ENCODE measurements around the gene OIP5. TPM values are rescaled to one million over a fixed set of nuclear protein-coding genes. Genes with fewer than 3 reads are reported as not detected.
"Not testable (repeated sequence)": the region's sequence is repeated elsewhere in the genome, so short reads cannot be mapped to it uniquely, and the experiment has no call there.

The OIP5 gene
- total RNA-seq, 1 experiment from 2014 or later, result 13.1 TPM

GRCh38 chr15:41323611-41324010, 8.8 kb downstream of the OIP5 start:
- no peak overlapping the region for H3K4me3 ChIP-seq (ENCODE audit: low read length)
- H3K9me2 ChIP-seq (replicated peaks; ENCODE audit: insufficient read depth, low read length), result no peaks in the 10 kb centered on the region
- no peak for DNase-seq
- H3K9me3 ChIP-seq (ENCODE audit: low read length), result no peaks in the 10 kb centered on the region
- H3K27me3 ChIP-seq (ENCODE audit: low read length), result no peaks in the 10 kb centered on the region
- H2AFZ ChIP-seq (ENCODE audit: low read length), result no peak overlapping the region
- no peaks in the 10 kb centered on the region for H3K4me1 ChIP-seq (ENCODE audit: low read length)
- H3K4me2 ChIP-seq (ENCODE audit: low read depth, low read length, poor library complexity, severe bottlenecking), result no peak overlapping the region
- H4K20me1 ChIP-seq (ENCODE audit: insufficient read depth, low read depth, low read length), result no peaks in the 10 kb centered on the region
- H3K79me2 ChIP-seq (ENCODE audit: low read length), result peaks cover 4% of the 10 kb centered on the region
- H3K27ac ChIP-seq (ENCODE audit: low read length), result no peak overlapping the region
- no peak overlapping the region for H3K9ac ChIP-seq (ENCODE audit: low read length)
- H3K36me3 ChIP-seq (ENCODE audit: insufficient read depth, low read length), result peaks cover 5% of the 10 kb centered on the region; the same call in 1 of the 2 replicates

- not testable (repeated sequence) for H3K9me3 ChIP-seq (ENCODE audit: low read length); H3K4me2 ChIP-seq (ENCODE audit: low read depth, low read length, poor library complexity, severe bottlenecking); H2AFZ ChIP-seq (ENCODE audit: low read length); H3K79me2 ChIP-seq (ENCODE audit: low read length); H3K9ac ChIP-seq (ENCODE audit: low read length); H3K4me3 ChIP-seq (ENCODE audit: low read length); H4K20me1 ChIP-seq (ENCODE audit: insufficient read depth, low read depth, low read length); H3K4me1 ChIP-seq (ENCODE audit: low read length); H3K9me2 ChIP-seq (replicated peaks; ENCODE audit: insufficient read depth, low read length); DNase-seq; H3K27ac ChIP-seq (ENCODE audit: low read length); H3K27me3 ChIP-seq (ENCODE audit: low read length); H3K36me3 ChIP-seq (ENCODE audit: insufficient read depth, low read length)
These were observed 11.5 kb downstream of the OIP5 start for GRCh38 chr15:41320805-41321330.

- Histone ChIP-seq H3K4me1 (ENCODE audit: low read length) (peaks cover 4% of the 10 kb centered on the region; the same call in 1 of the 2 replicates), H3K79me2 (ENCODE audit: low read length) (peaks cover 6% of the 10 kb centered on the region; the same call in 1 of the 2 replicates), H3K9ac (ENCODE audit: low read length) (no peak overlapping the region), H3K9me2 (replicated peaks; ENCODE audit: insufficient read depth, low read length) (no peaks in the 10 kb centered on the region), H3K36me3 (ENCODE audit: insufficient read depth, low read length) (peaks cover 8% of the 10 kb centered on the region; the same call in 1 of the 2 replicates), H2AFZ (ENCODE audit: low read length) (no peak overlapping the region), H4K20me1 (ENCODE audit: insufficient read depth, low read depth, low read length) (no peaks in the 10 kb centered on the region), H3K9me3 (ENCODE audit: low read length) (no peaks in the 10 kb centered on the region), H3K4me2 (ENCODE audit: low read depth, low read length, poor library complexity, severe bottlenecking) (no peak overlapping the region), H3K4me3 (ENCODE audit: low read length) (no peak overlapping the region), H3K27me3 (ENCODE audit: low read length) (no peaks in the 10 kb centered on the region), H3K27ac (ENCODE audit: low read length) (no peak overlapping the region)
- no peak for DNase-seq
These were observed 23.0 kb downstream of the OIP5 start for GRCh38 chr15:41309226-41309905.

DNA sequence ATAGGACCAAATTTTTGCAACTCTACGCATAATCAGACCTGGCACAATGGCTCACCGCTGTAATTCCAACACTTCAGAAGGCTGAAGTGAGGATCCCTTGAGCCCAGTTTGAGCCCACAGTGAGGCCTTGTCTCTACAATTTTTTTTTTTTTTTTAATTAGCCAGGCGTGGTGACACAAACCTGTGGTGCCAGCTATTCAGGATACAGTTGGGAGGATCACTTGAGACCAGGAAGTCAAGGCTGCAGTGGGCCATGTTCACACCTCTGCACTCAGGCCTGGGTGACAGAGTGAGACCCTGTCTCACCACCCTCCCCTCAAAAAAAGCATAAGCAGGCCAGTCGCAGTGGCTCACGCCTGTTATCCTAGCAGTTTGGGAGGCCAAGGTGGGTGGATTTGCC, 24.7 kb downstream of the OIP5 start:
- no peak overlapping the region for H3K4me2 ChIP-seq (ENCODE audit: low read depth, low read length, poor library complexity, severe bottlenecking)
- H3K27me3 ChIP-seq (ENCODE audit: low read length), result no peaks in the 10 kb centered on the region
- no peaks in the 10 kb centered on the region for H3K9me2 ChIP-seq (replicated peaks; ENCODE audit: insufficient read depth, low read length)
- H3K9me3 ChIP-seq (ENCODE audit: low read length), result no peaks in the 10 kb centered on the region
- peaks cover 18% of the 10 kb centered on the region for H3K4me1 ChIP-seq (ENCODE audit: low read length)
- peaks cover 20% of the 10 kb centered on the region; the same call in 1 of the 2 replicates for H3K79me2 ChIP-seq (ENCODE audit: low read length)
- no peak overlapping the region for H3K4me3 ChIP-seq (ENCODE audit: low read length)
- DNase-seq, result no peak
- H4K20me1 ChIP-seq (ENCODE audit: insufficient read depth, low read depth, low read length), result no peaks in the 10 kb centered on the region
- H3K36me3 ChIP-seq (ENCODE audit: insufficient read depth, low read length), result peaks cover 11% of the 10 kb centered on the region; the same call in 1 of the 2 replicates
- H3K9ac ChIP-seq (ENCODE audit: low read length), result no peak overlapping the region
- no peak overlapping the region for H3K27ac ChIP-seq (ENCODE audit: low read length)
- no peak overlapping the region for H2AFZ ChIP-seq (ENCODE audit: low read length)

GRCh38 chr15:41304149-41304770, 28.1 kb downstream of the OIP5 start:
- Histone ChIP-seq H2AFZ (ENCODE audit: low read length) (no peak overlapping the region), H3K4me3 (ENCODE audit: low read length) (no peak overlapping the region), H3K79me2 (ENCODE audit: low read length) (peaks cover 25% of the 10 kb centered on the region), H4K20me1 (ENCODE audit: insufficient read depth, low read depth, low read length) (no peaks in the 10 kb centered on the region), H3K9me2 (replicated peaks; ENCODE audit: insufficient read depth, low read length) (no peaks in the 10 kb centered on the region), H3K36me3 (ENCODE audit: insufficient read depth, low read length) (peaks cover 25% of the 10 kb centered on the region; the same call in 1 of the 2 replicates), H3K27me3 (ENCODE audit: low read length) (no peaks in the 10 kb centered on the region), H3K4me2 (ENCODE audit: low read depth, low read length, poor library complexity, severe bottlenecking) (no peak overlapping the region), H3K9me3 (ENCODE audit: low read length) (no peaks in the 10 kb centered on the region), H3K9ac (ENCODE audit: low read length) (no peak overlapping the region), H3K4me1 (ENCODE audit: low read length) (peaks cover 25% of the 10 kb centered on the region), H3K27ac (ENCODE audit: low read length) (no peak overlapping the region)
- no peak for DNase-seq

DNA sequence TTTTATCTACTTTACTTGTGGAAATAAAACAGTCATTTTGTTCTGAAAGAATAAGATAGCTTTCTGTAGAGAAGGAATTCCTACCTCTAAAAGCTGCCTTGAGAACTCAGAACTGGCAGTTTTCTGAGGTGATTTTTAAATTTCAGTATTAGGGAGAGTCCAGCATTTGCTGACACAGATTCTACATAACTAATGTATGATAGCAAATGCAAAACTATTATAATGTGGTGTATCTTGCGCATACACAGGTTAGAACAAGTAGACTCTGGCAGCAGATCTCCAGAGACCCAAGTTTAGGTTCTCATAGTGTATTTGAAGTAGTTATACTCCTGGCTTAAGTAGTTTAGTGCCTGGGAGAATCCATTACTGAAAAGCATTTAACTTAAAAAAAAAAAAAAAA, 30.8 kb downstream of the OIP5 start:
- H3K36me3 ChIP-seq (ENCODE audit: insufficient read depth, low read length), result peaks cover 41% of the 10 kb centered on the region

GRCh38 chr15:41301139-41301538, 31.3 kb downstream of the OIP5 start:
- not testable (repeated sequence) for H3K9ac ChIP-seq (ENCODE audit: low read length); H3K9me3 ChIP-seq (ENCODE audit: low read length); DNase-seq; H3K27me3 ChIP-seq (ENCODE audit: low read length); H3K9me2 ChIP-seq (replicated peaks; ENCODE audit: insufficient read depth, low read length); H3K4me2 ChIP-seq (ENCODE audit: low read depth, low read length, poor library complexity, severe bottlenecking); H2AFZ ChIP-seq (ENCODE audit: low read length); H3K27ac ChIP-seq (ENCODE audit: low read length); H3K4me3 ChIP-seq (ENCODE audit: low read length); H4K20me1 ChIP-seq (ENCODE audit: insufficient read depth, low read depth, low read length)
- Histone ChIP-seq H3K36me3 (ENCODE audit: insufficient read depth, low read length) (peaks cover 38% of the 10 kb centered on the region), H3K4me1 (ENCODE audit: low read length) (peaks cover 25% of the 10 kb centered on the region), H3K79me2 (ENCODE audit: low read length) (peaks cover 32% of the 10 kb centered on the region)

More for the DNA sequence above, 30.8 kb downstream of the OIP5 start:
- no peak overlapping the region for H2AFZ ChIP-seq (ENCODE audit: low read length)
- H3K9me2 ChIP-seq (replicated peaks; ENCODE audit: insufficient read depth, low read length), result no peaks in the 10 kb centered on the region
- H3K27me3 ChIP-seq (ENCODE audit: low read length), result no peaks in the 10 kb centered on the region
- DNase-seq, result no peak
- peaks cover 30% of the 10 kb centered on the region for H3K79me2 ChIP-seq (ENCODE audit: low read length)
- H4K20me1 ChIP-seq (ENCODE audit: insufficient read depth, low read depth, low read length), result no peaks in the 10 kb centered on the region
- peaks cover 25% of the 10 kb centered on the region for H3K4me1 ChIP-seq (ENCODE audit: low read length)
- H3K27ac ChIP-seq (ENCODE audit: low read length), result no peak overlapping the region
- H3K4me2 ChIP-seq (ENCODE audit: low read depth, low read length, poor library complexity, severe bottlenecking), result no peak overlapping the region
- H3K4me3 ChIP-seq (ENCODE audit: low read length), result no peak overlapping the region
- no peak overlapping the region for H3K9ac ChIP-seq (ENCODE audit: low read length)
- no peaks in the 10 kb centered on the region for H3K9me3 ChIP-seq (ENCODE audit: low read length)

- peaks cover 44% of the 10 kb centered on the region for H3K36me3 ChIP-seq (ENCODE audit: insufficient read depth, low read length)
- DNase-seq, result no peak
- H3K79me2 ChIP-seq (ENCODE audit: low read length), result peaks cover 48% of the 10 kb centered on the region
- H3K4me1 ChIP-seq (ENCODE audit: low read length), result peaks cover 26% of the 10 kb centered on the region
- no peak overlapping the region for H3K27ac ChIP-seq (ENCODE audit: low read length)
- H2AFZ ChIP-seq (ENCODE audit: low read length), result no peak overlapping the region
- no peaks in the 10 kb centered on the region for H3K9me2 ChIP-seq (replicated peaks; ENCODE audit: insufficient read depth, low read length)
- H3K27me3 ChIP-seq (ENCODE audit: low read length), result no peaks in the 10 kb centered on the region
- H4K20me1 ChIP-seq (ENCODE audit: insufficient read depth, low read depth, low read length), result peaks cover 7% of the 10 kb centered on the region
- no peak overlapping the region for H3K4me2 ChIP-seq (ENCODE audit: low read depth, low read length, poor library complexity, severe bottlenecking)
- H3K9me3 ChIP-seq (ENCODE audit: low read length), result no peaks in the 10 kb centered on the region
- H3K9ac ChIP-seq (ENCODE audit: low read length), result no peak overlapping the region
- H3K4me3 ChIP-seq (ENCODE audit: low read length), result no peak overlapping the region
These were observed 39.9 kb downstream of the OIP5 start for GRCh38 chr15:41292521-41292920.
